Hepatocyte (in vitro differentiated cells): ENCODE results near the gene ATP2B3. TPM values are rescaled to one million over a fixed set of nuclear protein-coding genes. Genes with fewer than 3 reads are reported as not detected.

ENCODE experiments used
- DNase-seq: peaks from one replicate; pipeline ENCODE4 v3.0.0-alpha.2; 2016; ENCODE audit warnings: low spot score
- H2AFZ ChIP-seq: fragments of 200-600 bp; sonication (generic); 2 replicates; pipeline ENCODE4 v1.6.0; 2016; ENCODE audit warnings: antibody characterized with exemption, mild to moderate bottlenecking
- H3K27ac ChIP-seq: fragments of 200-600 bp; sonication (generic); 2 replicates; pipeline ENCODE4 v1.5.1; 2016; ENCODE audit warnings: mild to moderate bottlenecking
- H3K27me3 ChIP-seq: fragments of 200-600 bp; sonication (generic); 2 replicates; pipeline ENCODE4 v1.6.1; 2016
- H3K36me3 ChIP-seq: fragments of 200-600 bp; sonication (generic); replicated peaks from 2 replicates; pipeline ENCODE4 v1.5.1; 2016; ENCODE audit warnings: low read depth; ENCODE audit not compliant: insufficient read depth
- H3K4me1 ChIP-seq: fragments of 200-600 bp; sonication (generic); 2 replicates; pipeline ENCODE4 v1.5.1; 2016; ENCODE audit warnings: mild to moderate bottlenecking, moderate library complexity; ENCODE audit not compliant: insufficient read depth
- H3K4me2 ChIP-seq: fragments of 200-600 bp; sonication (generic); 2 replicates; pipeline ENCODE4 v1.6.0; 2016
- H3K4me3 ChIP-seq: fragments of 200-600 bp; sonication (generic); 2 replicates; pipeline ENCODE4 v1.5.1; 2016; ENCODE audit warnings: mild to moderate bottlenecking
- H3K79me2 ChIP-seq: fragments of 200-600 bp; sonication (generic); 2 replicates; pipeline ENCODE4 v1.6.0; 2017; ENCODE audit warnings: mild to moderate bottlenecking
- H3K9me2 ChIP-seq: fragments of 200-600 bp; sonication (generic); replicated peaks from 2 replicates; pipeline ENCODE4 v1.6.0; 2017; ENCODE audit warnings: mild to moderate bottlenecking; ENCODE audit not compliant: insufficient read depth
- H3K9me3 ChIP-seq: fragments of 200-600 bp; sonication (generic); 2 replicates; pipeline ENCODE4 v1.5.1; 2016; ENCODE audit warnings: low read depth, mild to moderate bottlenecking
- H4K20me1 ChIP-seq: fragments of 200-600 bp; sonication (generic); 2 replicates; pipeline ENCODE4 v1.6.0; 2016; ENCODE audit warnings: mild to moderate bottlenecking; ENCODE audit not compliant: insufficient read depth, poor library complexity, severe bottlenecking
- CTCF ChIP-seq: fragments of 200-600 bp; sonication (generic); IDR thresholded peaks from 2 replicates; pipeline ENCODE4 v1.5.1; 2016; ENCODE audit warnings: antibody characterized with exemption, mild to moderate bottlenecking; ENCODE audit not compliant: poor library complexity
- EZH2 ChIP-seq: fragments of 200-600 bp; sonication (generic); IDR thresholded peaks from 2 replicates; pipeline ENCODE4 v1.6.1; 2016; ENCODE audit warnings: antibody characterized with exemption, mild to moderate bottlenecking, borderline replicate concordance
- EZH2phosphoT487 ChIP-seq: fragments of 200-600 bp; sonication (generic); IDR thresholded peaks from one replicate; pipeline ENCODE4 v1.6.1; 2018; ENCODE audit warnings: antibody characterized with exemption, mild to moderate bottlenecking, low read depth, moderate library complexity; ENCODE audit not compliant: unreplicated experiment, severe bottlenecking
- WGBS: methylation state at CpG from one replicate; pipeline ENCODE4 v1.1.6; 2016; ENCODE audit warnings: low lambda C conversion rate; ENCODE audit errors: missing lambda C conversion rate; 5-methylcytosine and 5-hydroxymethylcytosine counted together
- polyA plus RNA-seq: library from polyadenylated mRNA; unstranded; fragments of >200 nt; fragmentation: Nextera tagmentation; extraction: Ambion mirVana; gene quantifications from 2 replicates; pipeline ENCODE4 v1.2.1, GENCODE V29; 2016
- total RNA-seq: library from RNA; depleted of rRNA; stranded (reverse); fragments of >200 nt; gene quantifications from 2 replicates; pipeline ENCODE4 v1.2.3, GENCODE V29; 2014

Gene ATP2B3
- total and polyA plus RNA-seq, 2 experiments from 2014 or later, result 0.07 TPM; not detected in 1

- Histone ChIP-seq H2AFZ (no peak overlapping the region), H4K20me1 (no peaks in the 10 kb centered on the region), H3K36me3 (no peaks in the 10 kb centered on the region), H3K4me3 (no peak overlapping the region), H3K4me1 (peaks cover 5% of the 10 kb centered on the region), H3K4me2 (no peak overlapping the region), H3K79me2 (no peaks in the 10 kb centered on the region), H3K27me3 (no peaks in the 10 kb centered on the region), H3K9me2 (no peaks in the 10 kb centered on the region), H3K9me3 (peaks cover 3% of the 10 kb centered on the region), H3K27ac (no peak overlapping the region)
- TF ChIP-seq EZH2 (no peak), CTCF (no peak), EZH2phosphoT487 (no peak)
- DNase-seq, result no peak
- 82% methylated on average over 30 of the region's 35 CpGs for WGBS
These were observed 109.6 kb downstream of the ATP2B3 start for GRCh38 chrX:153626863-153627674.

GRCh38 chrX:153627675-153628111, 110.3 kb downstream of the ATP2B3 start:
- WGBS, result 65% methylated on average over 10 of the region's 15 CpGs
- TF ChIP-seq EZH2, result no peak
- Histone ChIP-seq H3K79me2 (no peaks in the 10 kb centered on the region), H3K4me3 (no peak overlapping the region), H2AFZ (no peak overlapping the region), H3K27me3 (no peaks in the 10 kb centered on the region), H3K4me2 (no peak overlapping the region), H3K36me3 (no peaks in the 10 kb centered on the region), H3K4me1 (peaks cover 5% of the 10 kb centered on the region), H3K9me2 (no peaks in the 10 kb centered on the region), H3K27ac (no peak overlapping the region), H3K9me3 (peaks cover 3% of the 10 kb centered on the region), H4K20me1 (no peaks in the 10 kb centered on the region)
- DNase-seq, result no peak

- peaks cover 3% of the 10 kb centered on the region for H3K9me3 ChIP-seq
- H3K27me3 ChIP-seq, result no peaks in the 10 kb centered on the region
- H3K4me1 ChIP-seq, result peaks cover 5% of the 10 kb centered on the region
- H4K20me1 ChIP-seq, result no peaks in the 10 kb centered on the region
- DNase-seq, result no peak
- TF ChIP-seq EZH2 (no peak), CTCF (no peak), EZH2phosphoT487 (no peak)
- H2AFZ ChIP-seq, result no peak overlapping the region
- no peaks in the 10 kb centered on the region for H3K9me2 ChIP-seq
- no peak overlapping the region for H3K4me2 ChIP-seq
- 86% methylated on average over 8 of the region's 8 CpGs for WGBS
- no peaks in the 10 kb centered on the region for H3K36me3 ChIP-seq
- no peaks in the 10 kb centered on the region for H3K79me2 ChIP-seq
- H3K4me3 ChIP-seq, result no peak overlapping the region
- H3K27ac ChIP-seq, result no peak overlapping the region
These were observed 110.7 kb downstream of the ATP2B3 start for GRCh38 chrX:153628129-153628528.

- Histone ChIP-seq H3K9me2 (no peaks in the 10 kb centered on the region), H3K36me3 (no peaks in the 10 kb centered on the region), H4K20me1 (no peaks in the 10 kb centered on the region), H3K4me2 (no peak overlapping the region), H3K4me1 (no peaks in the 10 kb centered on the region), H2AFZ (no peak overlapping the region), H3K4me3 (no peak overlapping the region), H3K27ac (no peak overlapping the region), H3K79me2 (no peaks in the 10 kb centered on the region), H3K27me3 (no peaks in the 10 kb centered on the region), H3K9me3 (peaks cover 3% of the 10 kb centered on the region)
- TF ChIP-seq EZH2phosphoT487, result no peak
- TF ChIP-seq EZH2, result no peak
- no peak for TF ChIP-seq CTCF
- no peak for DNase-seq
- 82% methylated on average over 12 of the region's 12 CpGs for WGBS
These were observed 111.2 kb downstream of the ATP2B3 start for GRCh38 chrX:153628665-153629064.
